Measurements from ENCODE around the gene SORCS3.

Gene SORCS3

GRCh38 chr10:105026566-105026965, 385.5 kb downstream of the SORCS3 start:
- DNase-seq = no peak

GRCh38 chr10:105029286-105029685, 388.2 kb downstream of the SORCS3 start:
- no peak for DNase-seq

- no peak for DNase-seq
These were observed 395.9 kb downstream of the SORCS3 start for GRCh38 chr10:105037022-105037421.

- no peak for DNase-seq
These were observed 400.9 kb downstream of the SORCS3 start for GRCh38 chr10:105041956-105042355.

GRCh38 chr10:105042906-105043552, 401.9 kb downstream of the SORCS3 start:
- no peak for DNase-seq

- no peak for DNase-seq
These were observed 403.8 kb downstream of the SORCS3 start for GRCh38 chr10:105044902-105045301.

- DNase-seq = no peak
These were observed 415.3 kb downstream of the SORCS3 start for GRCh38 chr10:105056413-105056812.

- no peak for DNase-seq
These were observed 421.9 kb downstream of the SORCS3 start for GRCh38 chr10:105062951-105063350.

GRCh38 chr10:105063796-105064195, 422.7 kb downstream of the SORCS3 start:
- DNase-seq = peak; percentile 2 to 4

GRCh38 chr10:105068497-105068896, 427.4 kb downstream of the SORCS3 start:
- no peak for DNase-seq

GRCh38 chr10:105070249-105070648, 429.2 kb downstream of the SORCS3 start:
- no peak for DNase-seq

GRCh38 chr10:105070952-105071351, 429.9 kb downstream of the SORCS3 start:
- DNase-seq = no peak

- DNase-seq = no peak
These were observed 430.9 kb downstream of the SORCS3 start for GRCh38 chr10:105071980-105072379.

GRCh38 chr10:105073999-105074398, 432.9 kb downstream of the SORCS3 start:
- no peak for DNase-seq

GRCh38 chr10:105075031-105075430, 433.9 kb downstream of the SORCS3 start:
- DNase-seq = no peak

- no peak for DNase-seq
These were observed 444.9 kb downstream of the SORCS3 start for GRCh38 chr10:105085980-105086379.

GRCh38 chr10:105094048-105094447, 453.0 kb downstream of the SORCS3 start:
- DNase-seq = no peak

GRCh38 chr10:105096316-105096715, 455.2 kb downstream of the SORCS3 start:
- DNase-seq = no peak

GRCh38 chr10:105102977-105103376, 461.9 kb downstream of the SORCS3 start:
- no peak for DNase-seq

- DNase-seq = no peak
These were observed 463.2 kb downstream of the SORCS3 start for GRCh38 chr10:105104297-105104696.

GRCh38 chr10:105109164-105109563, 468.1 kb downstream of the SORCS3 start:
- no peak for DNase-seq

- DNase-seq = no peak
These were observed 471.8 kb downstream of the SORCS3 start for GRCh38 chr10:105112862-105113261.

GRCh38 chr10:105113666-105114065, 472.6 kb downstream of the SORCS3 start:
- DNase-seq = no peak

- DNase-seq = no peak
These were observed 480.7 kb downstream of the SORCS3 start for GRCh38 chr10:105121743-105122142.

GRCh38 chr10:105128111-105128510, 487.0 kb downstream of the SORCS3 start:
- DNase-seq = no peak
